SK-N-MC (cell line): ENCODE measurements around the gene IRF3.

Source experiments
- DNase-seq: peaks from one replicate; pipeline ENCODE4 v3.0.0-alpha.2; 2011; ENCODE audit warnings: low read depth, low spot score
- H3K27ac ChIP-seq: fragments of 200-600 bp; sonication (generic); 2 replicates; pipeline ENCODE4 v1.5.1; 2016; ENCODE audit warnings: mixed run types
- H3K36me3 ChIP-seq: fragments of 200-600 bp; sonication (generic); 2 replicates; pipeline ENCODE4 v1.6.1; 2017; ENCODE audit warnings: antibody characterized with exemption, low read length, mixed read lengths; ENCODE audit not compliant: insufficient read depth
- H3K4me3 ChIP-seq: fragments of 200-600 bp; sonication (generic); 2 replicates; pipeline ENCODE4 v1.5.1; 2016
- H3K9ac ChIP-seq: fragments of 200-600 bp; sonication (generic); 2 replicates; pipeline ENCODE4 v1.8.0; 2017; ENCODE audit warnings: mixed run types, mixed read lengths; ENCODE audit not compliant: insufficient read length
- H3K9me3 ChIP-seq: fragments of 200-600 bp; sonication (generic); 2 replicates; pipeline ENCODE4 v1.6.1; 2017; ENCODE audit warnings: low read depth, mild to moderate bottlenecking, antibody characterized with exemption, low read length, moderate library complexity, mixed read lengths
- EZH2 ChIP-seq: fragments of 200-600 bp; sonication (generic); IDR thresholded peaks from one replicate; pipeline ENCODE4 v1.6.1; 2017; ENCODE audit warnings: antibody characterized with exemption
- FOXP2 ChIP-seq: optimal IDR thresholded peaks from 2 replicates; pipeline ENCODE3; 2011; ENCODE audit warnings: mild to moderate bottlenecking, moderate library complexity; ENCODE audit not compliant: insufficient read depth; ENCODE audit errors: extremely low read length, control extremely low read depth
- POLR2AphosphoS5 ChIP-seq: IDR thresholded peaks from 2 replicates; pipeline ENCODE4 v1.6.1; 2012; ENCODE audit warnings: mild to moderate bottlenecking, low read depth, low read length, borderline replicate concordance

IRF3 gene

GRCh38 chr19:49666120-49666444 is 425 bp upstream of the IRF3 start:
- peak overlapping the region; percentile 95 for H3K4me3 ChIP-seq
- no peaks in the 10 kb centered on the region for H3K9me3 ChIP-seq
- DNase-seq = no peak
- TF ChIP-seq POLR2AphosphoS5 (no peak), FOXP2 (no peak), EZH2 (no peak)
- H3K9ac ChIP-seq = peak overlapping the region; percentile 93
- peak overlapping the region; percentile 57 for H3K27ac ChIP-seq
- peaks cover 34% of the 10 kb centered on the region; the same call in 1 of the 2 replicates for H3K36me3 ChIP-seq

- H3K27ac ChIP-seq = peak overlapping the region; percentile 62; the same call in 1 of the 2 replicates
- H3K4me3 ChIP-seq = peak overlapping the region; percentile 95
- no peaks in the 10 kb centered on the region for H3K9me3 ChIP-seq
- DNase-seq = no peak
- peaks cover 36% of the 10 kb centered on the region for H3K36me3 ChIP-seq
- peak overlapping the region; percentile 75 for H3K9ac ChIP-seq
- no peak for TF ChIP-seq EZH2
- no peak for TF ChIP-seq POLR2AphosphoS5
- no peak for TF ChIP-seq FOXP2
These were observed 664 bp downstream of the IRF3 start for GRCh38 chr19:49665036-49665350.

- TF ChIP-seq POLR2AphosphoS5 (peak; percentile 82), FOXP2 (no peak)
- peak overlapping the region; percentile 75 for H3K9ac ChIP-seq
- DNase-seq = no peak
- H3K4me3 ChIP-seq = peak overlapping the region; percentile 95
- H3K27ac ChIP-seq = peak overlapping the region; percentile 62; the same call in 1 of the 2 replicates
- H3K36me3 ChIP-seq = peaks cover 37% of the 10 kb centered on the region
- no peaks in the 10 kb centered on the region for H3K9me3 ChIP-seq
These were observed 1.3 kb downstream of the IRF3 start for GRCh38 chr19:49664171-49665035.

GRCh38 chr19:49663224-49663623 is 2.4 kb downstream of the IRF3 start:
- Histone ChIP-seq H3K4me3 (no peak overlapping the region), H3K27ac (no peak overlapping the region), H3K9me3 (no peaks in the 10 kb centered on the region), H3K36me3 (peaks cover 43% of the 10 kb centered on the region), H3K9ac (no peak overlapping the region)
- no peak for DNase-seq
- no peak for TF ChIP-seq POLR2AphosphoS5
- no peak for TF ChIP-seq EZH2
- no peak for TF ChIP-seq FOXP2

GRCh38 chr19:49662011-49662410 is 3.6 kb downstream of the IRF3 start:
- no peak for TF ChIP-seq FOXP2
- no peak for TF ChIP-seq POLR2AphosphoS5
- TF ChIP-seq EZH2 = no peak
- DNase-seq = no peak
- H3K36me3 ChIP-seq = peaks cover 44% of the 10 kb centered on the region

GRCh38 chr19:49660338-49660961 is 5.2 kb downstream of the IRF3 start:
- H3K9me3 ChIP-seq = no peaks in the 10 kb centered on the region
- no peak overlapping the region for H3K4me3 ChIP-seq
- peaks cover 55% of the 10 kb centered on the region for H3K36me3 ChIP-seq
- H3K27ac ChIP-seq = no peak overlapping the region
- H3K9ac ChIP-seq = no peak overlapping the region
- DNase-seq = no peak
- TF ChIP-seq EZH2 (no peak), POLR2AphosphoS5 (no peak; the same call in 1 of the 2 replicates), FOXP2 (no peak)

More at GRCh38 chr19:49662011-49662410, 3.6 kb downstream of the IRF3 start:
- no peak overlapping the region for H3K27ac ChIP-seq
- no peak overlapping the region for H3K4me3 ChIP-seq
- no peak overlapping the region for H3K9ac ChIP-seq
- no peaks in the 10 kb centered on the region for H3K9me3 ChIP-seq

GRCh38 chr19:49658566-49659442 is 6.9 kb downstream of the IRF3 start:
- no peak overlapping the region for H3K4me3 ChIP-seq
- DNase-seq = no peak
- H3K9ac ChIP-seq = no peak overlapping the region
- H3K9me3 ChIP-seq = no peaks in the 10 kb centered on the region
- TF ChIP-seq EZH2 = no peak
- TF ChIP-seq POLR2AphosphoS5 = no peak; the same call in 1 of the 2 replicates
- TF ChIP-seq FOXP2 = no peak
- H3K36me3 ChIP-seq = peaks cover 69% of the 10 kb centered on the region
- no peak overlapping the region for H3K27ac ChIP-seq

GRCh38 chr19:49658139-49658517 is 7.5 kb downstream of the IRF3 start:
- Histone ChIP-seq H3K9me3 (no peaks in the 10 kb centered on the region), H3K9ac (no peak overlapping the region), H3K36me3 (peaks cover 76% of the 10 kb centered on the region), H3K27ac (no peak overlapping the region), H3K4me3 (no peak overlapping the region)
- DNase-seq = no peak
- TF ChIP-seq EZH2 = no peak
